ENCODE results near the gene CRIM1. TPM values are rescaled to one million over a fixed set of nuclear protein-coding genes. Genes with fewer than 3 reads are reported as not detected.
A peak's percentile ranks its signal among the peaks of the same experiment; 100 is the strongest.

CRIM1 gene
- total RNA-seq, 1 donor from 2014 or later, result 246 TPM

GRCh38 chr2:36392571-36393255, 37.1 kb downstream of the CRIM1 start:
- peaks cover 34% of the 10 kb centered on the region for H3K4me1 Mint-ChIP-seq (ENCODE audit: unreplicated experiment)
- no peaks in the 10 kb centered on the region for H3K9me3 Mint-ChIP-seq (ENCODE audit: unreplicated experiment)
- peak overlapping the region; percentile 32 for H3K4me3 Mint-ChIP-seq (ENCODE audit: unreplicated experiment)
- DNase-seq (ENCODE audit: low spot score), result no peak
- H3K27me3 Mint-ChIP-seq (ENCODE audit: unreplicated experiment), result peaks cover 2% of the 10 kb centered on the region
- no peak for TF ChIP-seq CTCF (IDR thresholded peaks at IDR 0.05; ENCODE audit: unreplicated experiment)
- H3K36me3 Mint-ChIP-seq (ENCODE audit: low read depth, unreplicated experiment), result peaks cover 17% of the 10 kb centered on the region
- peak overlapping the region; percentile 76 for H3K27ac Mint-ChIP-seq (ENCODE audit: unreplicated experiment)

GRCh38 chr2:36393738-36394256, 38.2 kb downstream of the CRIM1 start:
- Mint-ChIP-seq H3K4me1 (ENCODE audit: unreplicated experiment) (peaks cover 29% of the 10 kb centered on the region), H3K36me3 (ENCODE audit: low read depth, unreplicated experiment) (peaks cover 16% of the 10 kb centered on the region), H3K27me3 (ENCODE audit: unreplicated experiment) (peaks cover 2% of the 10 kb centered on the region), H3K27ac (ENCODE audit: unreplicated experiment) (peak overlapping the region; percentile 89), H3K9me3 (ENCODE audit: unreplicated experiment) (no peaks in the 10 kb centered on the region), H3K4me3 (ENCODE audit: unreplicated experiment) (no peak overlapping the region)
- no peak for TF ChIP-seq CTCF (IDR thresholded peaks at IDR 0.05; ENCODE audit: unreplicated experiment)
- no peak for DNase-seq (ENCODE audit: low spot score)

GRCh38 chr2:36394804-36395203, 39.2 kb downstream of the CRIM1 start:
- Mint-ChIP-seq H3K9me3 (ENCODE audit: unreplicated experiment) (no peaks in the 10 kb centered on the region), H3K4me3 (ENCODE audit: unreplicated experiment) (no peak overlapping the region), H3K4me1 (ENCODE audit: unreplicated experiment) (peaks cover 22% of the 10 kb centered on the region), H3K36me3 (ENCODE audit: low read depth, unreplicated experiment) (peaks cover 13% of the 10 kb centered on the region), H3K27me3 (ENCODE audit: unreplicated experiment) (peaks cover under 1% of the 10 kb centered on the region), H3K27ac (ENCODE audit: unreplicated experiment) (peak overlapping the region; percentile 33)
- no peak for DNase-seq (ENCODE audit: low spot score)
- no peak for TF ChIP-seq CTCF (IDR thresholded peaks at IDR 0.05; ENCODE audit: unreplicated experiment)

- Mint-ChIP-seq H3K9me3 (ENCODE audit: unreplicated experiment) (no peaks in the 10 kb centered on the region), H3K27me3 (ENCODE audit: unreplicated experiment) (no peaks in the 10 kb centered on the region), H3K4me3 (ENCODE audit: unreplicated experiment) (no peak overlapping the region), H3K4me1 (ENCODE audit: unreplicated experiment) (peaks cover 18% of the 10 kb centered on the region), H3K36me3 (ENCODE audit: low read depth, unreplicated experiment) (peaks cover 13% of the 10 kb centered on the region), H3K27ac (ENCODE audit: unreplicated experiment) (no peak overlapping the region)
- DNase-seq (ENCODE audit: low spot score), result no peak
- TF ChIP-seq CTCF (IDR thresholded peaks at IDR 0.05; ENCODE audit: unreplicated experiment), result no peak
These were observed 40.3 kb downstream of the CRIM1 start for GRCh38 chr2:36395866-36396265.

GRCh38 chr2:36396878-36397539, 41.4 kb downstream of the CRIM1 start:
- H3K27ac Mint-ChIP-seq (ENCODE audit: unreplicated experiment), result no peak overlapping the region
- DNase-seq (ENCODE audit: low spot score), result no peak
- no peak for TF ChIP-seq CTCF (IDR thresholded peaks at IDR 0.05; ENCODE audit: unreplicated experiment)
- H3K9me3 Mint-ChIP-seq (ENCODE audit: unreplicated experiment), result no peaks in the 10 kb centered on the region
- H3K36me3 Mint-ChIP-seq (ENCODE audit: low read depth, unreplicated experiment), result peaks cover 13% of the 10 kb centered on the region
- peaks cover 18% of the 10 kb centered on the region for H3K4me1 Mint-ChIP-seq (ENCODE audit: unreplicated experiment)
- H3K27me3 Mint-ChIP-seq (ENCODE audit: unreplicated experiment), result no peaks in the 10 kb centered on the region
- H3K4me3 Mint-ChIP-seq (ENCODE audit: unreplicated experiment), result peak overlapping the region; percentile 1
